Mesothelial cell of epicardium (in vitro differentiated cells): Measurements from ENCODE around the gene CACTIN. TPM values are rescaled to one million over a fixed set of nuclear protein-coding genes. Genes with fewer than 3 reads are reported as not detected.

ENCODE experiments used
- DNase-seq, 2 experiments: peaks; one replicate each; pipeline ENCODE4 v3.0.0; 2021; ENCODE audit warnings: low spot score in 2 of 2; ENCODE audit not compliant: unreplicated experiment in 2 of 2
- H3K27ac Mint-ChIP-seq: 2 replicates; pipeline ENCODE4 v1.8.0; 2021; ENCODE audit warnings: mixed read lengths
- H3K27me3 Mint-ChIP-seq: 2 replicates; pipeline ENCODE4 v1.8.0; 2021; ENCODE audit warnings: low read depth, mixed read lengths
- H3K36me3 Mint-ChIP-seq: 2 replicates; pipeline ENCODE4 v1.8.0; 2021; ENCODE audit warnings: mixed read lengths
- H3K4me1 Mint-ChIP-seq: 2 replicates; pipeline ENCODE4 v1.8.0; 2021; ENCODE audit warnings: mixed read lengths
- H3K4me3 Mint-ChIP-seq: 2 replicates; pipeline ENCODE4 v1.8.0; 2021; ENCODE audit warnings: mild to moderate bottlenecking, moderate library complexity, mixed read lengths
- H3K9me3 Mint-ChIP-seq: 2 replicates; pipeline ENCODE4 v1.8.0; 2021; ENCODE audit warnings: mixed read lengths
- total RNA-seq: library from RNA; stranded (reverse); gene quantifications from 3 replicates; pipeline ENCODE4 v1.2.1, GENCODE V29; 2021
- TF ChIP-seq, protein P1 (sequence below): fragments of 200-600 bp; sonication (generic); IDR thresholded peaks from one replicate; pipeline ENCODE4 v1.5.0; 2021; ENCODE audit warnings: antibody characterized with exemption; ENCODE audit not compliant: unreplicated experiment

The CACTIN gene
- total RNA-seq, 1 donor from 2014 or later, result 39.2 TPM

DNA sequence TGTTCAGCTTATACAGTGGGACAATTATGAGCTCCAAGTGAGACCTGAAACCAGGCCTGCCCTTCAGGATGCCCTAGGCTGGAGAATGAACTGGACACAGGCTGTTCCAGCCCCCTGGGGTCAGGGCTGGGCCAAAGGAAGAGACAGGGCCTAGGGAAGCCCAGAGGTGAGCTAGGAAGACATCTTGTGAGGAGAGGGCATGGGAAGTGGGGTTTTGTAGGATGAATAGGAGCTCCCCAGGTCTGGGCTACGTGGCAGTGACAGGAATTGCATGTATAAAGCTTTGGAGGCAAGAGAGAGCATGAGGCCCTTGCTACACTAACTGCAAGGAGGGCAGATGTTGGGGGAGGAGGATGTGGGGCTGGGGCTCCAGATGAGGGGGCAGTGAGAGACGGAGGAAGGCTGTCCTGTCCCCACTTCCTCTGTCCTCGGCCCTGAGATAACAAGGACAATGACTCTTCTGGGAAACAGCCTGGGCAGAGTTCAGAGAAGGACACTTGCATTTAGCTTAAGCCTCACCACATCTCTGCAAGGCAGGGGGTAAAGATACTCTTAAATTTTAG lies 18.4 kb downstream of the CACTIN start:
- H3K4me3 Mint-ChIP-seq, result peak overlapping the region; percentile 46
- H3K4me1 Mint-ChIP-seq, result peaks cover 10% of the 10 kb centered on the region
- peaks cover 4% of the 10 kb centered on the region for H3K36me3 Mint-ChIP-seq
- DNase-seq, result no peak
- no peaks in the 10 kb centered on the region for H3K9me3 Mint-ChIP-seq
- no peak overlapping the region for H3K27ac Mint-ChIP-seq
- peaks cover 16% of the 10 kb centered on the region for H3K27me3 Mint-ChIP-seq
- TF ChIP-seq, protein P1, sequence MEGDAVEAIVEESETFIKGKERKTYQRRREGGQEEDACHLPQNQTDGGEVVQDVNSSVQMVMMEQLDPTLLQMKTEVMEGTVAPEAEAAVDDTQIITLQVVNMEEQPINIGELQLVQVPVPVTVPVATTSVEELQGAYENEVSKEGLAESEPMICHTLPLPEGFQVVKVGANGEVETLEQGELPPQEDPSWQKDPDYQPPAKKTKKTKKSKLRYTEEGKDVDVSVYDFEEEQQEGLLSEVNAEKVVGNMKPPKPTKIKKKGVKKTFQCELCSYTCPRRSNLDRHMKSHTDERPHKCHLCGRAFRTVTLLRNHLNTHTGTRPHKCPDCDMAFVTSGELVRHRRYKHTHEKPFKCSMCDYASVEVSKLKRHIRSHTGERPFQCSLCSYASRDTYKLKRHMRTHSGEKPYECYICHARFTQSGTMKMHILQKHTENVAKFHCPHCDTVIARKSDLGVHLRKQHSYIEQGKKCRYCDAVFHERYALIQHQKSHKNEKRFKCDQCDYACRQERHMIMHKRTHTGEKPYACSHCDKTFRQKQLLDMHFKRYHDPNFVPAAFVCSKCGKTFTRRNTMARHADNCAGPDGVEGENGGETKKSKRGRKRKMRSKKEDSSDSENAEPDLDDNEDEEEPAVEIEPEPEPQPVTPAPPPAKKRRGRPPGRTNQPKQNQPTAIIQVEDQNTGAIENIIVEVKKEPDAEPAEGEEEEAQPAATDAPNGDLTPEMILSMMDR, result no peak

DNA sequence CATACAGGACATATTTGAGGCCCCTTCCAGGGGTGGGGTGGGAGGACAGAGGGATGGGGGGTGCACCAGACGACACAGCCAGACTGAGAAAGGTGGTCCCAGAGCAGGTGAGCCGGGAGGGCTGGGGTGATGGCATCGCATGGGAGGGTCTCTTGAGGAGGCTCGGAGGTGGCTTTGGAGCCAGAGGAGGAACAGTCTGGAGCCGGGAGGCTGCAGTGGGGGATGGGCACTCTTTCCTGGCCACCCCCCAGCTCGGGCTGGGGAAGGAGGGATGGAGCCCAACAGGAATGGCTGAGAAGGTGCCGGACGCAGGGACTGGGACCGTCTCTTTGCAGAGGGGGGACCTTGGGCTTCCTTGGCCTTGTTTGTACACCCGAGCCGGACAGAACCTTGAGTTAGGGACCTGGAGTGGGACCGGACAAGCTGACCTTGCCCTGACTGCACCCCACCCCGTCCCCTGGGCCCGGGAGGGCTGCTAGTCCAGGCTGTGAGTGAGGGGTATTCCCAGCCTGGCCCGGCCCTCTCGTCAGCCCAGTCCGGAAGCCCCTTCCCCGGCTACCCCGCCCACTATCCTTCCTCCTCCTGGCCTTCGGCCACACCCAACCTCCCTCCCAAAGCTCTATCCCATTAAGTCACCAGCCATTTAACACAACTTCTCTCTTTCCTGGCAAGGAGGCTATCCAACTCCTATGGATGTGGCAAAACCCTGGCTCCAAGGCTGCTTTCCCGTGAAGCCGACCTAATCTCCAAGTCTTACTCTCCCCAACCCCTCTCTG lies 19.1 kb downstream of the CACTIN start:
- TF ChIP-seq, protein P1, result no peak
- no peaks in the 10 kb centered on the region for H3K9me3 Mint-ChIP-seq
- H3K4me3 Mint-ChIP-seq, result peak overlapping the region; percentile 51
- H3K27ac Mint-ChIP-seq, result no peak overlapping the region
- no peak for DNase-seq
- peaks cover 4% of the 10 kb centered on the region for H3K36me3 Mint-ChIP-seq
- peaks cover 16% of the 10 kb centered on the region for H3K27me3 Mint-ChIP-seq
- H3K4me1 Mint-ChIP-seq, result peaks cover 10% of the 10 kb centered on the region

DNA sequence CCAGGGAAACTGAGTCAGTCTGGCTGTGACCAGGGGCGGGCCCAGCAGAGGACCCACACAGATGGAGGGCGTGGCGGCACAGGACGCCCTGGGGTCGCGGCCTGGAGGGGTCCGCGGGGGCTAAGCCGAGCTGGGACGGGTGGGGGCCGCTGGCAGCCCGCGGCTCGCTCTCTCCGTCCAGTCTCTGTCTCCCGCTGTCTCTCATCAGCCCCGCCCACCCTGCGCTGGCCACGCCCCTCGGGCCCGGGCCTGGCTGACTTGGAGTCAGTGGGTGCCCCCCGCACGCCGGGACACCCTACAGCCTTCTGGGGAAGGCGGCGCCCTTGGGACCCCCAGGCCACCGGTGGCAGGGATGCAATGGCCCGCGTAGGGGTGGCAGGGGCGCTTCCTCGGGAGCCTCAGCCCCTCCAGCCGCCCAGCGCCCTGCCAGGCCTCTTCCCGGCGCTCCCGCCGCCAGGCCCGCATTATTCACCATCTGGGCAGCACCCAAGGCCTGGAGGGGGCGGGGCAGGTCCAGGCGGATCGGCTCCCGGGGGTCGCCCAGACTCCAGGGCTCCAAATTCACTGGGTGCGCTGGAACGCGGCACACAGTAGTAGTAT lies 19.8 kb downstream of the CACTIN start, which contains the start of gene TBXA2R:
TSS of gene TBXA2R (minus strand) at position 186 of the 600 bp plus-strand sequence. CDS start 6,241 bp downstream, outside the sequence.
- peak in 1 of 2 experiments; percentile 58 for DNase-seq
- H3K27me3 Mint-ChIP-seq, result peaks cover 16% of the 10 kb centered on the region

DNA sequence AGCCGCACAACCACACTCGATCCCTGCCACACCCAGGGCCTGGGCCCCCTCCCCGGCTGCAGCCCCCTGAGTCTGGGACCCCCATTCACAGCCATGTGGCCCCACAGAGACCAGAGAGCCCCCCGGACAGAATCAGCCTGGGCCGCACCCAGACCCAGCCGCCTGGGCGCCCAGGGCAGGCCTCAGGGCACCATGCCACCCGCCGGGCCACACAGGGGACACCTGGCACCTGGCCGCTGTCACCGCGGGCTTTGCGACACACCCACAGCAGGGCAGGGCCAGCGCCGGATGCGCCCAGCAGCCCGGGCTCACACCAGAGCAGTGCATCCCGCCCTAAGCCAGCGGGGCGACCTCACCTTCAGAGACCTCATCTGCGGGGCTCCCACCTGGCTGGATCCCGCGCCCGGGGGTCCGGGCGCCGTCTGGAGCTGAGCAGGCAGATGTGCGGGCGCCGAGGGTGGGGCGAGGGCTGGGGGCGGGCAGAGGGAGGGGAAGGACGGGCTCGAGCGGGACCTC lies 20.4 kb downstream of the CACTIN start:
- Mint-ChIP-seq H3K9me3 (no peaks in the 10 kb centered on the region), H3K27me3 (peaks cover 16% of the 10 kb centered on the region), H3K4me1 (peaks cover 10% of the 10 kb centered on the region), H3K36me3 (no peaks in the 10 kb centered on the region), H3K27ac (no peak overlapping the region), H3K4me3 (no peak overlapping the region)
- TF ChIP-seq, protein P1, result no peak
- DNase-seq, result no peak

More for the DNA sequence above, 19.8 kb downstream of the CACTIN start, which contains the start of gene TBXA2R:
- Mint-ChIP-seq H3K4me3 (peak within 1 kb of the TSS; percentile 51), H3K36me3 (peaks cover under 1% of the 10 kb centered on the region), H3K4me1 (peaks cover 10% of the 10 kb centered on the region), H3K27ac (no peak within 1 kb of the TSS), H3K9me3 (no peaks in the 10 kb centered on the region)
- TF ChIP-seq, protein P1, result no peak

DNA sequence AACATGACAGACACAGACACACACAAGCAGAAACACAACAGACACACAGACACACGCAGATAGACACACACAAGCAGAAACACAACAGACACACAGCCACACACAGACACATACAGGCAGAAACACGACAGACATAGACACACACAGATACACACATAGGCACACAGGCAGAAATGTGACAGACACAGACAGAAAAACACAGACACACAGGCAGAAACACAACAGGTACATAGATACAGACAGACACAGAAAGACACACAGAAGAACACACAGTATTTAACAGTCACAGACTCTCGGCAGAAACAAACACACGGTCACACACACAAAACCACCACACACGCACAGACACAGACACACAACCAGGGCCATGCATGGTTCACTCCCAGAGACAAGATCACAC lies 20.8 kb downstream of the CACTIN start:
- Mint-ChIP-seq H3K4me3 (no peak overlapping the region), H3K9me3 (no peaks in the 10 kb centered on the region), H3K4me1 (peaks cover 10% of the 10 kb centered on the region), H3K27me3 (peaks cover 16% of the 10 kb centered on the region), H3K27ac (no peak overlapping the region), H3K36me3 (no peaks in the 10 kb centered on the region)
- no peak for DNase-seq
- TF ChIP-seq, protein P1, result no peak
